Pulmonary artery endothelial cell (primary cell): ENCODE data around the gene DPCD. TPM values are rescaled to one million over a fixed set of nuclear protein-coding genes. Genes with fewer than 3 reads are reported as not detected.
"Not testable (repeated sequence)": the region's sequence is repeated elsewhere in the genome, so short reads cannot be mapped to it uniquely, and the experiment has no call there.

Source experiments
- DNase-seq: peaks from one replicate; pipeline ENCODE4 v3.0.0-alpha.2; 2011; ENCODE audit warnings: low read depth, low spot score
- total RNA-seq: library from RNA; depleted of rRNA; stranded (reverse); fragments of >200 nt; gene quantifications from 2 replicates; pipeline ENCODE4 v1.2.3, GENCODE V29; 2014

Gene DPCD
- total RNA-seq, 1 donor from 2014 or later = 36.7 TPM

- no peak for DNase-seq
Measured at GRCh38 chr10:101617824-101618568, 29.9 kb downstream of the DPCD start.

- no peak for DNase-seq
Measured at GRCh38 chr10:101618871-101619270, 30.8 kb downstream of the DPCD start.

GRCh38 chr10:101619983-101620382 is 31.9 kb downstream of the DPCD start:
- no peak for DNase-seq

GRCh38 chr10:101623528-101623927 is 35.4 kb downstream of the DPCD start:
- no peak for DNase-seq

- DNase-seq = no peak
Measured at GRCh38 chr10:101624526-101625102, 36.5 kb downstream of the DPCD start.

GRCh38 chr10:101625821-101626412 is 37.8 kb downstream of the DPCD start:
- no peak for DNase-seq

GRCh38 chr10:101629837-101630632 is 41.9 kb downstream of the DPCD start:
- DNase-seq = no peak

- DNase-seq = no peak
Measured at GRCh38 chr10:101630633-101630920, 42.5 kb downstream of the DPCD start.

- DNase-seq = no peak
Measured at GRCh38 chr10:101631821-101632475, 43.8 kb downstream of the DPCD start.

- DNase-seq = not testable (repeated sequence)
Measured at GRCh38 chr10:101633510-101633909, 45.4 kb downstream of the DPCD start.

GRCh38 chr10:101639141-101639900 is 51.2 kb downstream of the DPCD start:
- no peak for DNase-seq

- DNase-seq = no peak
Measured at GRCh38 chr10:101643546-101643945, 55.4 kb downstream of the DPCD start.

GRCh38 chr10:101644002-101644401 is 55.9 kb downstream of the DPCD start:
- no peak for DNase-seq

GRCh38 chr10:101645659-101646058 is 57.5 kb downstream of the DPCD start:
- no peak for DNase-seq

- no peak for DNase-seq
Measured at GRCh38 chr10:101646364-101646763, 58.2 kb downstream of the DPCD start.

- DNase-seq = no peak
Measured at GRCh38 chr10:101647255-101647654, 59.1 kb downstream of the DPCD start.

GRCh38 chr10:101649525-101650085 is 61.5 kb downstream of the DPCD start:
- DNase-seq = no peak

- DNase-seq = no peak
Measured at GRCh38 chr10:101650863-101651262, 62.7 kb downstream of the DPCD start.

- no peak for DNase-seq
Measured at GRCh38 chr10:101651336-101651735, 63.2 kb downstream of the DPCD start.

- DNase-seq = no peak
Measured at GRCh38 chr10:101653536-101653935, 65.4 kb downstream of the DPCD start.

- no peak for DNase-seq
Measured at GRCh38 chr10:101655570-101655969, 67.4 kb downstream of the DPCD start.
